GM12892 (cell line): Measurements from ENCODE around the gene KCNMA1.

Experiments
- POLR2A ChIP-seq: IDR thresholded peaks from 2 replicates; pipeline ENCODE4 v1.6.1; 2011; ENCODE audit warnings: low read depth, low read length, control low read depth
- POLR2AphosphoS5 ChIP-seq: IDR thresholded peaks from 2 replicates; pipeline ENCODE4 v1.6.1; 2011; ENCODE audit warnings: low read depth, low read length, control low read depth
- TAF1 ChIP-seq: IDR thresholded peaks from 2 replicates; pipeline ENCODE4 v1.6.1; 2011; ENCODE audit warnings: low read depth, mild to moderate bottlenecking, control low read depth, low read length, borderline replicate concordance

DNA sequence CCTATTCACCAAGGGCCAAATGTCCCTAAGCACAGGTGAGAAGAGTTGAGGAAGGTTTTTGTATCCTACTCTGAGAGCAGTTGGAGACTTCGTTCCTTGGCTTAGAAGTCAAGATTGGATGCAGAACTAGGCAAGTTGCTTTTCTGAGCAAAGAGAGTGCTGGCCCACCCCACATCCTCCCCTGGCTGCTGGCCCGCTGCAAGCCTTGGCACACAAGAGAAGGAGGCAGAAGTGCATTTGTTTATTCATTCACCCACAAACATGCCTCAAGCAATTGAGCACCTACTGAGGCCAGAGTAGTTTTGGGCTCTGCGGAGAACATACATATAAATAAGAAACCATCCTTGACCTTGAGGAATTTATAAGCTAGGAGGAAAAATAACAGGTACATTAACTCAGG, 318.9 kb downstream of the KCNMA1 start:
- TF ChIP-seq POLR2A (no peak), POLR2AphosphoS5 (no peak), TAF1 (no peak)
